WTC11 (cell line): ENCODE data around the gene NXPH4. TPM values are rescaled to one million over a fixed set of nuclear protein-coding genes. Genes with fewer than 3 reads are reported as not detected.

Experiments used
- microRNA-seq: library from miRNA; unstranded; fragments of <30 nt; microRNA quantifications from one replicate; pipeline ENCODE4 v1.2.0, GENCODE V29; 2022; ENCODE audit warnings: borderline number of aligned reads
- total RNA-seq: library from RNA; stranded (reverse); gene quantifications from 3 replicates; pipeline ENCODE4 v1.2.3, GENCODE V29; 2021

Gene NXPH4
- total RNA-seq, 1 experiment from 2014 or later, result 4.9 TPM

Small RNAs within 50 kb of the gene (microRNA-seq; reads per million reads assigned to microRNA genes)
- gene MIR1228, result 4.5 reads per million, percentile 11 among the genes with 10 or more reads in this experiment

Other genes starting within 250 kb of the NXPH4 start
- gene ZBTB39, start 210.2 kb upstream of the NXPH4 start, total RNA-seq, result 20.2 to 23.0 TPM (median 22.5 TPM) in 3 replicates
- gene TAC3, start 200.3 kb upstream of the NXPH4 start, total RNA-seq, result 4.1 to 6.8 TPM (median 6.1 TPM) in 3 replicates
- 0.32 to 0.87 TPM (median 0.71 TPM) in 3 replicates for gene MYO1A, start 166.7 kb upstream of the NXPH4 start, total RNA-seq
- gene NEMP1, start 138.0 kb upstream of the NXPH4 start, total RNA-seq, result 38.3 to 41.9 TPM (median 39.6 TPM) in 3 replicates
- 16.5 to 20.5 TPM (median 17.2 TPM) in 3 replicates for gene NAB2, start 127.7 kb upstream of the NXPH4 start, total RNA-seq
- gene STAT6, start 105.4 kb upstream of the NXPH4 start, total RNA-seq, result 47.0 to 50.0 TPM (median 48.9 TPM) in 3 replicates
- gene LRP1, start 88.3 kb upstream of the NXPH4 start, total RNA-seq, result 107 to 120 TPM (median 112 TPM) in 3 replicates
- not detected in 3 replicates for gene LRP1-AS, start 69.2 kb upstream of the NXPH4 start, total RNA-seq
- gene SHMT2, start 12.9 kb downstream of the NXPH4 start, total RNA-seq, result 262 to 297 TPM (median 265 TPM) in 3 replicates
- gene STAC3, start 34.4 kb downstream of the NXPH4 start, total RNA-seq, result 3.2 to 3.4 TPM (median 3.3 TPM) in 3 replicates
- gene R3HDM2, start 214.2 kb downstream of the NXPH4 start, total RNA-seq, result 34.7 to 39.8 TPM (median 37.5 TPM) in 3 replicates
- 0.09 to 0.20 TPM (median 0.16 TPM) in 3 replicates for gene INHBC, start 218.0 kb downstream of the NXPH4 start, total RNA-seq
- gene INHBE, start 238.5 kb downstream of the NXPH4 start, total RNA-seq, result 3.2 to 5.0 TPM (median 3.3 TPM) in 3 replicates
- 16.2 to 19.1 TPM (median 16.7 TPM) in 3 replicates for gene GLI1, start 243.0 kb downstream of the NXPH4 start, total RNA-seq